HG03575 (cell line): ENCODE results near the gene NAA20.
A peak's percentile ranks its signal among the peaks of the same experiment; 100 is the strongest.

Experiments
- ATAC-seq: cut with Tn5 transposase; IDR thresholded peaks from one replicate; pipeline ENCODE4 v1.9.1; 2021; ENCODE audit not compliant: unreplicated experiment, insufficient number of reproducible peaks, low FRiP score; ENCODE audit errors: extremely low read depth

Gene NAA20

GRCh38 chr20:20010639-20011500 lies 6.3 kb upstream of the NAA20 start:
- ATAC-seq, result no peak

GRCh38 chr20:20012541-20012940 lies 4.6 kb upstream of the NAA20 start:
- ATAC-seq, result no peak

GRCh38 chr20:20014659-20015058 lies 2.5 kb upstream of the NAA20 start:
- ATAC-seq, result no peak

- no peak for ATAC-seq
Observed at GRCh38 chr20:20017844-20018185, 653 bp downstream of the NAA20 start.

GRCh38 chr20:20018366-20018765 lies 1.2 kb downstream of the NAA20 start:
- no peak for ATAC-seq

- ATAC-seq, result no peak
Observed at GRCh38 chr20:20019123-20019522, 2.0 kb downstream of the NAA20 start.

- ATAC-seq, result no peak
Observed at GRCh38 chr20:20020908-20021307, 3.7 kb downstream of the NAA20 start.

GRCh38 chr20:20021835-20022234 lies 4.7 kb downstream of the NAA20 start:
- ATAC-seq, result no peak

- ATAC-seq, result no peak
Observed at GRCh38 chr20:20022498-20022897, 5.3 kb downstream of the NAA20 start.

GRCh38 chr20:20023395-20023794 lies 6.2 kb downstream of the NAA20 start:
- no peak for ATAC-seq

- no peak for ATAC-seq
Observed at GRCh38 chr20:20024942-20025341, 7.8 kb downstream of the NAA20 start.

- ATAC-seq, result no peak
Observed at GRCh38 chr20:20027284-20027683, 10.1 kb downstream of the NAA20 start.

- no peak for ATAC-seq
Observed at GRCh38 chr20:20031790-20032189, 14.6 kb downstream of the NAA20 start.

GRCh38 chr20:20034486-20034885 lies 17.3 kb downstream of the NAA20 start:
- no peak for ATAC-seq

- no peak for ATAC-seq
Observed at GRCh38 chr20:20036756-20037155, 19.6 kb downstream of the NAA20 start.

- no peak for ATAC-seq
Observed at GRCh38 chr20:20037960-20038359, 20.8 kb downstream of the NAA20 start.

- ATAC-seq, result no peak
Observed at GRCh38 chr20:20038586-20038985, 21.4 kb downstream of the NAA20 start.

GRCh38 chr20:20039752-20040387 lies 22.7 kb downstream of the NAA20 start:
- no peak for ATAC-seq

GRCh38 chr20:20051767-20052073 lies 34.6 kb downstream of the NAA20 start:
- ATAC-seq, result no peak

- ATAC-seq, result peak; percentile 69
Observed at GRCh38 chr20:20052074-20052970, 35.2 kb downstream of the NAA20 start, which contains the start of the genes CFAP61 and CRNKL1. TSS of gene CFAP61 (plus strand) at chr20:20052532. CDS start at chr20:20056654, 4,122 bp downstream. TSS of gene CRNKL1 (minus strand) at chr20:20052466. CDS start at chr20:20052342, 124 bp downstream.
